ENCODE results near the gene RNF8.

- no peak for TF ChIP-seq CTCF (IDR thresholded peaks at IDR 0.05; ENCODE audit: poor library complexity)
- TF ChIP-seq EZH2phosphoT487 (IDR thresholded peaks at IDR 0.05; ENCODE audit: low read depth, severe bottlenecking, unreplicated experiment) = no peak
- no peak for TF ChIP-seq EZH2 (IDR thresholded peaks at IDR 0.05; ENCODE audit: borderline replicate concordance)
Measured at GRCh38 chr6:37357860-37358259, 4.1 kb downstream of the RNF8 start.

All from hepatocyte (in vitro differentiated cells).